Duodenal mucosa (tissue), 2 donors: ENCODE results near the gene HLA-B.
"Not testable (repeated sequence)": the region's sequence is repeated elsewhere in the genome, so short reads cannot be mapped to it uniquely, and the experiment has no call there.

Experiments
- H3K27ac ChIP-seq: one replicate; pipeline ENCODE4 v1.7.0; 2013; ENCODE audit warnings: low read depth, low read length
- H3K27me3 ChIP-seq, 2 donors: one replicate each; pipeline ENCODE4 v1.7.0; 2013; ENCODE audit warnings: low read length in 2 of 2, control low read depth in 1 of 2; ENCODE audit not compliant: insufficient read depth in 2 of 2, control insufficient read depth in 1 of 2
- H3K36me3 ChIP-seq, 2 donors: one replicate each; pipeline ENCODE4 v1.7.0; 2013; ENCODE audit warnings: low read length in 2 of 2, control low read depth in 1 of 2; ENCODE audit not compliant: insufficient read depth in 2 of 2, control insufficient read depth in 1 of 2
- H3K4me1 ChIP-seq, 2 donors: one replicate each; pipeline ENCODE4 v1.7.0; 2013; ENCODE audit warnings: low read length in 2 of 2, control low read depth in 1 of 2; ENCODE audit not compliant: insufficient read depth in 2 of 2, control insufficient read depth in 1 of 2
- H3K4me3 ChIP-seq, 2 donors: one replicate each; pipeline ENCODE4 v1.7.0; 2013; ENCODE audit warnings: low read length in 2 of 2, low read depth in 1 of 2
- H3K9ac ChIP-seq, 2 donors: one replicate each; pipeline ENCODE4 v1.7.0; 2013; ENCODE audit warnings: low read length in 2 of 2, low read depth in 1 of 2
- H3K9me3 ChIP-seq, 2 donors: one replicate each; pipeline ENCODE4 v1.7.0; 2013; ENCODE audit warnings: low read length in 2 of 2, control low read depth in 1 of 2; ENCODE audit not compliant: control insufficient read depth in 1 of 2

Gene HLA-B

DNA sequence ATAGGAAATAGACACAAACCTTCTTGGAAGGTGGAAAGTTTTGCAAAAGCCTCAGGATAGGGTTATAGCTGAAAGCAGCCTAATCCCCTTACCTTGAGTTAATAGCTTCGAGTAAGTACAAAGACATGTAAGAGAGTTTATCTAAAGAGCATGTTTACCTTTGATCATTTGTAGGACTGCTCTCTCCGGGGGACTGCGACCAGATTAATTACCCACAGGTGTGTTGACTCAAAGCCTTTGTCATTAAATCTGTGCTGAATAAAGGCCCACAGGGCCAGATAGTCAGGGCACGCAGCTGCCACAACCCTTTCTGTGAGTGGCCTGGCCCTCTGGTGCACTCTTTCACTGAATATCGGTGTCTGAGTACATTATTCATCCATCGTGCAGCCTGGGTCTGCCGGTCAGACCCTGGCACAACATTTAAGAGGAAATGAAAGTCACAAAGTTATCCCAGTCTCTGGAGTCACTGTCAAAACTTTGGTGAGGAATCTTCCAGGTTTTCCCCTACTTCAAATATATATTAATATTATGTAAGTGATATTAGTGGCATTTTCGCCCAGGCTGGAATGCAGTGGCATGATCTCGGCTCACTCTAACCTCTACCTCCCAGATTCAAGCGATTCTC lies 41.0 kb upstream of the HLA-B start:
- no peak overlapping the region for H3K27ac ChIP-seq

DNA sequence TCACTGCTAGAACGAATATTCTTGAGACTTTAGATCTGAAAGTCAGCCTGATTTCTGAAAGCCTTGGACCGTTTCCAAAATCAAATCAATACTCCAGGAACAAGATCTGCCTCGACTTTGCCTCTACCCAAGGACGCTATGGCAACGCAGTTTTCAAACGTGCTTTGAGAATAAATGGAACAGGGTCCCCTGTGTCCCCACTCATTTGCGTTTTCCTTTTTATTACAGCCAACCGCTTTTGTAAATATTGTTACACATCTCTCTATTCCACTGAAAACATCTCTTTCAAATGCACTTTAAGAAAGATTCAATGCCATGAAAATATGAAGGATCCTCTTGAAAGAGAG lies 40.1 kb upstream of the HLA-B start:
- not testable (repeated sequence) for H3K27ac ChIP-seq, H3K36me3 ChIP-seq, H3K9me3 ChIP-seq, H3K9ac ChIP-seq, H3K27me3 ChIP-seq, H3K4me3 ChIP-seq
- H3K4me1 ChIP-seq: peaks cover 10 to 33% of the 10 kb centered on the region in 2 donors

More for the DNA sequence above, 41.0 kb upstream of the HLA-B start:
- Histone ChIP-seq H3K27me3 (no peaks in the 10 kb centered on the region), H3K4me1 (peaks cover 18 to 42% of the 10 kb centered on the region in 2 donors), H3K9ac (no peak overlapping the region), H3K4me3 (no peak overlapping the region), H3K9me3 (no peaks in the 10 kb centered on the region), H3K36me3 (no peaks in the 10 kb centered on the region)

DNA sequence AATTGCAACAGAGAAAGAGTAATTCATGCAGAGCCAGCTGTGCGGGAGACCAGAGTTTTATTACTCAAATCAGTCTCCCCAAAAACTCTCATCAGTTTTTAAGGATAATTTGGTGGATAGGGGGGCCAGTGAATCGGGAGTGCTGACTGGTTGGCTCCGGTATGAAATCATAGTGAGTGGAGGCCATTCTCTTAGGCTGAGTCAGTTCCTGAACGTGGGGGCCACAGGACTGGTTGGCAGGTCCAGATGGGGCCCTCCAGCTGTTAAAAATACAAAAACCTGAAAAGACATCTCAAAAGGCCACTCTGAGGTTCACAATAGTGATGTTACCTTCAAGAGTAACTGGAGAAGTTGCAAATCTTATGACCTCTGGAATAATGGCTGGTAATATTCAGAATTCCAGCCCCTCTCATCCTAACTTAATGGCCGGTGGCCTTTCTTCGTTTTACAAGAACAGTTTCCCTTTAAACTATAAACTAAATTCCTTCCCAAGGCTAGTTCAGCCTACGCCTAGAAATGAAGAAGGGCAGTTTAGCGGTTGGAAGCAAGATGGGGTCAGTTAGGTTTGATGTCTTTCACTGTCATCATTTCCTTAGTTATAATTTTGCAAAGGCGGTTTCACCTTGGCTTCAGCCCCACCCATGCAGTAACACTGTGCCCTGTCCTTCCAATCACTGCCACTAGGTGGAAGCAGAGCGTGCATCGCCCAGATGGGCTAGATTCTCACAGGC lies 39.6 kb upstream of the HLA-B start:
- no peaks in the 10 kb centered on the region for H3K36me3 ChIP-seq
- H3K4me3 ChIP-seq: peak overlapping the region in 1 of 2 donors; percentile 46
- no peaks in the 10 kb centered on the region for H3K27me3 ChIP-seq
- no peak overlapping the region for H3K9ac ChIP-seq
- no peaks in the 10 kb centered on the region for H3K9me3 ChIP-seq
- peaks cover 8 to 28% of the 10 kb centered on the region in 2 donors for H3K4me1 ChIP-seq
- H3K27ac ChIP-seq: no peak overlapping the region

DNA sequence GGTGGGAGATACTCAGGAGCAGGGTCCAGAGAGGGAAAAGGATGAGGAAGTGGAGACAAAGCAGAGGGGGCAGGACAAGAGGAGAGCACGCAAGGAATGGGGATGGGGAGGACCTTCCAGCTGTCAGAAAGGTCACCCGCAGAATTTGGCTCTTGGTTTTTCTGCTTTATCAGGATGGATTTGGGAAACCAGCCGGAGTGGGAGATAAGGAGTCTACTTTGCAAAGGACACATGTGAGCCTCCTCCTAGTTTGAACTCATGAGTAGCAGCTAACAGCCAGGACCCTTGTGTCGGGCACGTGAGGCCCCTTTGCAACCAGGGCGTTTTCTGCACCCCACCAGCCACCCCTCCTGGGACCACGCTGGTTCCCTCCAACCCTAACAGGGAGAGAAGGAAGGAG lies 38.9 kb upstream of the HLA-B start:
- Histone ChIP-seq H3K4me3 (no peak overlapping the region), H3K27ac (no peak overlapping the region), H3K36me3 (no peaks in the 10 kb centered on the region), H3K9ac (no peak overlapping the region), H3K4me1 (peaks cover 8 to 20% of the 10 kb centered on the region in 2 donors), H3K9me3 (no peaks in the 10 kb centered on the region), H3K27me3 (no peaks in the 10 kb centered on the region)

DNA sequence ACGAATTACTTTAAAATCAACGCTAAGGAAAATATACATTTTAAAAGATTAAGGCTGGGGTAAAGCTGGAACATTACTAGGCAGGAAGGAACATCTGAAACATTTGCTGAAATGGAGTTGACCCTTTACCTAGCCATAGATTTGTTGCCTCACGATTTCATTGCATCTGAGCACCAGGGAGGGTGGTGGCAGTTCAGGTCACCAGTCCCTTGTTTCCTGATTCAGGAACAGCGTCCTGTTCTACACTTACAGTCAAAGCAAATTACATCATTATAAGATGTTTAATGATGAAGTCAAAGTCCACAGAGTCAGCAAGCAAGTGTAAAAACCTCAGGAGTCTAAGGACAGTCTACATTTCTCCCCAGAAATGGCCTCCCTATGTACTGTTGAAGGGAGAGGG lies 37.4 kb upstream of the HLA-B start:
- Histone ChIP-seq H3K9ac (no peak overlapping the region), H3K4me1 (peaks cover 8 to 19% of the 10 kb centered on the region in 2 donors), H3K4me3 (no peak overlapping the region), H3K9me3 (no peaks in the 10 kb centered on the region), H3K27me3 (no peaks in the 10 kb centered on the region), H3K36me3 (no peaks in the 10 kb centered on the region), H3K27ac (no peak overlapping the region)

DNA sequence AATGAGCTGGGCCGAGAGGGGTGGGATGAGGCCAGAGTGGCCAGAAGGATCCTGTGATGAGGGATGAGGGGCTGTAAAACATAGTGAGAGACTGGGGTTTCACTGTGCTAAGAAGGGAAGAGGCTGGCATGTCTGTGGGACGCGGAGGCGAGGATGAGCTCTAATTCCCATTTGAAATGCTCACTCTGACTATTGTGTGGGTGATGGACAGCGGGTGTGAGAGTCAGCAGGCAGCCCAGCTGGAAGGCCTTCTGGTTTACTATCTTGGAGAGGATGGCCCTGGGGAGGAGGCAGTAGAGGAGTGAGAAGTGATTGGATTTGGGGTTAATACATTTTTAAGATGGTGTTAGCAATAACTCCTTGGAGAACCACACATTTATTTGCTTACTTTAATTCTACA lies 37.0 kb upstream of the HLA-B start:
- no peak overlapping the region for H3K27ac ChIP-seq
- peak overlapping the region in 1 of 2 donors; percentile 47 for H3K9ac ChIP-seq
- peaks cover 8 to 19% of the 10 kb centered on the region in 2 donors for H3K4me1 ChIP-seq
- H3K27me3 ChIP-seq: no peaks in the 10 kb centered on the region
- H3K9me3 ChIP-seq: no peaks in the 10 kb centered on the region
- no peak overlapping the region for H3K4me3 ChIP-seq
- H3K36me3 ChIP-seq: no peaks in the 10 kb centered on the region

DNA sequence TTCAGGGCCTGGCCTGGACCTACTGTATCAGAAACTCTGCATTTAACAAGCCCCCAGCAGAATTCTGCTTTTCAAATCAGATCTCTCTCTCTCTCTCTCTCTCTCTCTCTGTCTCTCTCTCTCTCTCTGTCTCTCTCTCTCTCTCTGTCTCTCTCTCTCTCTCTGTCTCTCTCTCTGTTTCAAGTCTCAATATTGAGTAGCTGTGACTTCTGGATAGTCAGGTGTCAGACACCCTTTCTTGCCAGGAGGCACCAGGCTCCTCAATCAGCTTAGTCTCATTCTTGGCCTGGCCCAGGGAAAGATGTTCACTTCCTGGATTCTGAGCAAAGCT lies 32.8 kb upstream of the HLA-B start:
- H3K9me3 ChIP-seq, H3K27ac ChIP-seq, H3K27me3 ChIP-seq, H3K9ac ChIP-seq, H3K4me3 ChIP-seq, H3K4me1 ChIP-seq, H3K36me3 ChIP-seq: not testable (repeated sequence)

DNA sequence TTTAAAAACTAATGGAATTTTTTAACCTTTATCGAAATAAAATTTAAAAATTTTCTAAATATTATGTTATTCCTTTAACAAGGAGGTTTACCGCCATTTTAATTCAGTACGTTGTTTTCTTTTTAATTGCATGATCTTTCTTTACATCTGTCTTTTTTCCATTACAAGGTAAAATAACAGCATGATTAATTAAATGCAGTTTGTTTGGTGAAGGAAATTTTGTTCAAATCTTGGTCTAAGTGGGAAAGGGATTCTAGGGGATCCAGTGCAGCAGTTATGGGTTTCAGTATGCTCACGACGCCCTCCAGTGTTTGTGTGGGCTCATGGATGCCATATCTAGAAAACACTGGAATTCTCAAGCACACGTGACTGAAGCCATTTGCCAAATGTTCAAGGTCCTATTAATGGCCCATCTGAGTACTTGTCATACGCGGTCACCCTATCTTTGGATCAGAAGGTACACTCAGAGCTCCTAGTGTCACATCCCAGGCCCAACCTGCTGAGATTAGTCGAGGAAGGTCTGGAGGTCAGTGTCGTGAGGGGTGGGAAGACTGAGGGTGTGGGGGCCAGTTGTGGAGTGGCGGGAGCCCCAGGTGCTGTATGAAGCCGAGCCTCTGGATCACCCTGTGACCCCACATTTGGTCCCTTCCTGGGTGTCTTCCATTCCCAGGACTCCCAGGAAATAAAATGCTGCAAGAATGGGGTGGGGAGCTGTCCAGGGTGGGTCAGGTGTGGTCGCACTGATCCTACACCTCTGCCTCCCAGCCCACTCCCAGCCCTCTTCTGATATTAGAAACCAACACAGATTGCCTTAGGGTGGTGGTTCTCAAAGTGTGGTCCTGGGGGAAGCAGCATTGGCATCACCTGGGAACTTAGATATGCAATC lies 32.2 kb upstream of the HLA-B start:
- not testable (repeated sequence) for H3K9ac ChIP-seq, H3K4me3 ChIP-seq, H3K9me3 ChIP-seq, H3K4me1 ChIP-seq, H3K27ac ChIP-seq, H3K36me3 ChIP-seq, H3K27me3 ChIP-seq

DNA sequence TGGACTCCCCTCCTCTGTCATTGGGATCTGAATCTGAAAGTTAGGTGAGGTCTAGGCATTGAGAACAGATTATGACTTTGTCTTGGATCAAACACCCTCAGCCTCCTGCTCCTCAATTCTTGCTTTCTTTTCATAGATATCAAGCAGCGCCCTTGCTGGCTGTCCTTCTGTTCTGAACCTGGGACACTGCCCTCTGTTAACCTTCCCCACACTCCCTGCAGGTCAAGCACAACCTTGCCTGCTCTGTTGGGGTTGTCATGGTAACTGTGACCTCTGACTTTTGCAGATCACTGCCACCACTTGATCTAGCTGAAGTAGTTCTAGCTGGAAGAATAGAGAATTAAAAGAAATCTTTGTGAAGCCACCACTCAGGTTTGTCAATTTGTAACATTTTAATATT lies 30.0 kb upstream of the HLA-B start:
- Histone ChIP-seq H3K9me3 (no peaks in the 10 kb centered on the region), H3K27ac (no peak overlapping the region), H3K36me3 (no peaks in the 10 kb centered on the region), H3K27me3 (no peaks in the 10 kb centered on the region), H3K4me3 (no peak overlapping the region), H3K9ac (no peak overlapping the region), H3K4me1 (no peaks in the 10 kb centered on the region)

DNA sequence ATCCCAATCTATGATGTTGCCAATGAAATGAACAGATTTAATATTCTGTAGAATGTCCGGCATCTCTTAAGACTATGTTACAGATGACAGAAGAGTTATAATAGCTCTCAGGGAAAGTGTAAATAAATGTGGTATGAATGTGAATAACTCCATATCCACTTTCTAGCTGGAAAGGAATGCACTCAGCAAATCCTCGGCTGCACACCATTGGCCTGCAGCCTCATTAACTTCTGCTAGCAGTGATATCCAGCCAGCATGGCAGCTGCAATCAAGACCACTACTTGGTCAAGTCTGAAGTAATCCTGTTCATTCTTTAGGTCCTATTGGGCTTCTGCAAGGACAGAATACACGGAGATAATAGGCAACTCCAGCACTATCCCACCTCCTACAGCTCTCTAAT lies 29.1 kb upstream of the HLA-B start:
- no peaks in the 10 kb centered on the region for H3K27me3 ChIP-seq
- H3K4me1 ChIP-seq: no peaks in the 10 kb centered on the region
- no peak overlapping the region for H3K4me3 ChIP-seq
- no peak overlapping the region for H3K27ac ChIP-seq
- H3K9me3 ChIP-seq: no peaks in the 10 kb centered on the region
- no peak overlapping the region for H3K9ac ChIP-seq
- H3K36me3 ChIP-seq: no peaks in the 10 kb centered on the region
